RWPE2 (cell line): ENCODE data around the gene MYRF.

Source experiments
- ATAC-seq: fragments of 200-7000 bp; cut with Tn5 transposase; 3 replicates; pipeline ENCODE4 v1.9.1; 2021; ENCODE audit warnings: low read depth
- DNase-seq: peaks from one replicate; pipeline ENCODE4 v3.0.0-alpha.2; 2020; ENCODE audit warnings: low spot score
- H3K27ac ChIP-seq: fragments of 450-650 bp; 2 replicates; pipeline ENCODE4 v1.5.1; 2017; ENCODE audit warnings: mild to moderate bottlenecking; ENCODE audit not compliant: poor library complexity, severe bottlenecking
- H3K27me3 ChIP-seq: fragments of 250-450 bp; sonication (Bioruptor Pico); 2 replicates; pipeline ENCODE4 v1.5.1; 2021; ENCODE audit warnings: mild to moderate bottlenecking, moderate library complexity; ENCODE audit not compliant: insufficient read depth, poor library complexity, severe bottlenecking
- H3K36me3 ChIP-seq: fragments of 250-450 bp; sonication (Bioruptor Pico); 2 replicates; pipeline ENCODE4 v1.5.1; 2020; ENCODE audit warnings: low read depth, mild to moderate bottlenecking, moderate library complexity
- H3K4me1 ChIP-seq: fragments of 250-450 bp; sonication (Bioruptor Pico); 2 replicates; pipeline ENCODE4 v1.5.1; 2021; ENCODE audit warnings: mild to moderate bottlenecking, moderate library complexity; ENCODE audit not compliant: insufficient read depth, poor library complexity, severe bottlenecking
- H3K4me3 ChIP-seq: fragments of 250-450 bp; sonication (Bioruptor Pico); 2 replicates; pipeline ENCODE4 v1.5.1; 2021; ENCODE audit warnings: mild to moderate bottlenecking, moderate library complexity; ENCODE audit not compliant: severe bottlenecking
- H3K9me3 ChIP-seq: fragments of 250-450 bp; sonication (Bioruptor Pico); 2 replicates; pipeline ENCODE4 v1.5.1; 2021; ENCODE audit warnings: mild to moderate bottlenecking, moderate library complexity; ENCODE audit not compliant: severe bottlenecking
- TF ChIP-seq, protein P1 (sequence below): fragments of 450-650 bp; IDR thresholded peaks from one replicate; pipeline ENCODE4 v1.5.1; 2017; ENCODE audit warnings: mild to moderate bottlenecking, moderate library complexity; ENCODE audit not compliant: poor library complexity, severe bottlenecking

Gene MYRF

DNA sequence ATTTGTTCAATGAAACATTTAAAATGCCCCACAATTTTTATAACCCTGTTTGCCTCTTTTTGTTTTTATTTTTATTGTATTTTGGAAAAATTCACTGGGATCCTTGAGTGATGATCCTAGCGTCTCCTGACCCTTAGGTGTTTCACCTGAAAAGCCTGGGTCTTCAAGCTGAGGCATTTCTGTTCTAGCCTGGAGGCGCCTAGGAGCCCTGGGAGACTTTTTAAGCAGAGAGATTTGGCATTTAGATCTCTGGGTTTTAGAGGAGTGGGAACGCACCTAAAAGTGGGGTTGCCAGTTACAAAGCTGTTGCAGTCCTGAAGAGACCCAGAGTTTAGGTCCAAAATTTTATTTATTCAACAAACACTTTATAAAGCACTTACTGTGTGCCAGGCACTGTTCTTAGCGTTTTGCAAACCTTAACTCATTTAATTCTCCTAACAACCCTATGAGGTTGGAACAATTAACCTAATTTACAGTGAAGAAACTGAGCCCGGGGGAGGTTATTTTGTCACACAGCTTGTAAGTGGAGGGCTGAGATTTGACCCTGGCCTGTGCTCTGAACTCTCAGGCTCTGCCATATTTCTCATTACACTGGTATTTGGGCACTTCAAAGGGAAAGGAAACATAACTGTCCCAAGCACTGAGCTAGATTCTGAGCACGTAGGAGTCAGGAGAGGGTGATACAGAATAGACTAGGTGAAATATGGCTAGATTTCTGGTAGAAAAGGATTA is 65.2 kb downstream of the MYRF start:
- no peak for DNase-seq
- H3K27ac ChIP-seq, result peak overlapping the region; percentile 92

DNA sequence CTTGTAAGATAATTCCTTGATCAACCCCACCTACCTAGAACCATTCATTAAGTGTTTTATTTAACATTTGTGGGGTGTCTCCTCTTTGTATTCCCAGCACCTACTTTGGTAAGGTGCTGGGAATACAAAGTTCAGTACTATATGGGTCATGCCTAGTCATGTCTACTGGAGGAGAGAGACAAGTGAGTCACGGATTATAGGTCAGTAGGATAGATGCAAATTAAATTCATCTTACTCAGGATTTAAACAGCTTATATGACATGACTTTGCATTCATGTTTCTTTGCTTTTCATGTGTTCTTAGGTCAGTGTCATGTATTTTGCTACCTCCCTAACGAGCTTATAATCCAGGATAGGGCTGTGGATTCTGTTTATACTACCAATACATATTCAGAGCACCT is 67.7 kb downstream of the MYRF start:
- Histone ChIP-seq H3K27me3 (no peaks in the 10 kb centered on the region), H3K9me3 (no peaks in the 10 kb centered on the region), H3K4me1 (peaks cover 30% of the 10 kb centered on the region), H3K27ac (peak overlapping the region; percentile 92), H3K4me3 (no peak overlapping the region), H3K36me3 (peaks cover 6% of the 10 kb centered on the region)
- TF ChIP-seq, protein P1, sequence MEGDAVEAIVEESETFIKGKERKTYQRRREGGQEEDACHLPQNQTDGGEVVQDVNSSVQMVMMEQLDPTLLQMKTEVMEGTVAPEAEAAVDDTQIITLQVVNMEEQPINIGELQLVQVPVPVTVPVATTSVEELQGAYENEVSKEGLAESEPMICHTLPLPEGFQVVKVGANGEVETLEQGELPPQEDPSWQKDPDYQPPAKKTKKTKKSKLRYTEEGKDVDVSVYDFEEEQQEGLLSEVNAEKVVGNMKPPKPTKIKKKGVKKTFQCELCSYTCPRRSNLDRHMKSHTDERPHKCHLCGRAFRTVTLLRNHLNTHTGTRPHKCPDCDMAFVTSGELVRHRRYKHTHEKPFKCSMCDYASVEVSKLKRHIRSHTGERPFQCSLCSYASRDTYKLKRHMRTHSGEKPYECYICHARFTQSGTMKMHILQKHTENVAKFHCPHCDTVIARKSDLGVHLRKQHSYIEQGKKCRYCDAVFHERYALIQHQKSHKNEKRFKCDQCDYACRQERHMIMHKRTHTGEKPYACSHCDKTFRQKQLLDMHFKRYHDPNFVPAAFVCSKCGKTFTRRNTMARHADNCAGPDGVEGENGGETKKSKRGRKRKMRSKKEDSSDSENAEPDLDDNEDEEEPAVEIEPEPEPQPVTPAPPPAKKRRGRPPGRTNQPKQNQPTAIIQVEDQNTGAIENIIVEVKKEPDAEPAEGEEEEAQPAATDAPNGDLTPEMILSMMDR, result no peak
- DNase-seq, result no peak
- peak; percentile 59 for ATAC-seq

More for the DNA sequence above, 65.2 kb downstream of the MYRF start:
- Histone ChIP-seq H3K27me3 (no peaks in the 10 kb centered on the region), H3K4me1 (peaks cover 38% of the 10 kb centered on the region), H3K9me3 (no peaks in the 10 kb centered on the region), H3K4me3 (peak overlapping the region; percentile 67), H3K36me3 (peaks cover 25% of the 10 kb centered on the region)
- TF ChIP-seq, protein P1, result no peak
- no peak for ATAC-seq

DNA sequence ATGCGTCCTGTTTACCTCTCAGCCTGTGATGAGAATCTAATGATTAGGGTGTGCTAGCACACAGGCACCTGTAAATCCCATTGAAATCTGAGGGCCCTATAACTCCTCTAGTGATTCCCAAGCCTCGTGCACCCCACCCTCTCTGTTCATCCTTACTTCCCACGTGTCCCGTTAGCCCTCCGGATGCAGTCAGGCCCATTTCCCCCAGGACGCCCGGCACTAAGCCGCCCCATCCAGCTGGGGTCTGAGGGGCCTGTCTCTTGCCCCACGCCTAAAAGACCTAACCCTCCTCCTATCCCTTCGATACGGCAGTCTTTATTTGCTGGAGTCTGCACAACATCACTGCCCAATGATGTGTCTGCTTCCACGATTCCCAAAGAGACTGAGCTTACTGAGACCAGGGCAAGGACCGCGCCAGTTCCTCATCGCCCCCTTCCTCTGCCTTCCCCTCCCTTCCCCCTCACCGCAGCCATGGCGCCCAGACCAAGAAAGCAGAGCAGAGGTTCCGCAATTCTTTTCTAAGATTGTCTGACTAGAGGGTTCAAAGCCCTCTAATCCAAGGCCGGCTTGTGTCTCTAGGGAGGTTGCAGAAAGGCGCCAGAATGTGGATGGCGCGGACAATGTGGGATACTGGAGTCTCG is 74.6 kb downstream of the MYRF start:
- ATAC-seq, result no peak
- Histone ChIP-seq H3K4me3 (peak overlapping the region; percentile 54), H3K27ac (peak overlapping the region; percentile 76), H3K9me3 (no peaks in the 10 kb centered on the region), H3K27me3 (no peaks in the 10 kb centered on the region), H3K36me3 (peaks cover 31% of the 10 kb centered on the region), H3K4me1 (peaks cover 11% of the 10 kb centered on the region)
- TF ChIP-seq, protein P1, result no peak
- DNase-seq, result no peak

DNA sequence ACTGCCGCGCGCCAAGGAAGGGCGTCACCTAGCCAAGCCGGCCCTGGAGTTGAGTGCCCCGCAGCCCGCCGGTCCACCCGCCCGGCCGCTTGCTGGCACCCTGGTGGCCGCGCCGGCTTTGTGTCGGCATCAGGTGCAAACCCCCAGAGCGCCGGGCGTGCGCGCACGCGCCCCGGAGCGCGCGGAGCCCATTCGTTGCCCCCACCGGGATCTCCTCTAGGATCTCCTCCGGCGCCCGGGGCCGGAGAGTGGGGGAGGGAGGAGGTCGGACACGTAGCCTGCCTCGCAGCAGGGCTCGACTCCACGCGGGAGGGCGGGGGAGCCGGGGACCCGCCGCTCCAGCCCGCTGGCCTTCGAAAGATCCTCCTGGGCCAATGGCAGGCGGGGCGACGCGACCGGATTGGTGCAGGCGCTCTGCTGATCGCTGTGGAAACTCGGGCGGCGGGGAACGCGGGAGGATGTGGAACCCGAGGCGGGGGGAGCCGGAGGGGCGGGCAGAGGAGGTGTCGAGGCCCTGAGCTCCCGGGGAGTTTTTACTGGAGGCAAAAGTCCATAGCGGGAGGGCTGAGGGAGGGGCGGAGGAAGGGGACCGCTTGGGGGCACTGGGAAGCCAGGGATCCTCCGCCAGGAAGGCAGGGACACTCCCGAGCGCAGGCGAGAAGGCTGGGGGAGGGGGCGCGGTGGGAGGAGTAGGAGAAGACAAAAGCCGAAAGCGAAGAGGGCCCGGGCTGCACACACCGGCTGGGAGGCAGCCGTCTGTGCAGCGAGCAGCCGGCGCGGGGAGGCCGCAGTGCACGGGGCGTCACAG is 75.3 kb downstream of the MYRF start, which contains the start of gene FADS2:
FADS2 (plus strand) TSS at position 730 of the 808 bp plus-strand sequence. CDS start 91 bp downstream, outside the sequence.
- Histone ChIP-seq H3K27ac (peak within 1 kb of the TSS; percentile 76), H3K9me3 (no peaks in the 10 kb centered on the region), H3K4me3 (peak within 1 kb of the TSS; percentile 54), H3K36me3 (peaks cover 39% of the 10 kb centered on the region), H3K27me3 (no peaks in the 10 kb centered on the region), H3K4me1 (peaks cover 11% of the 10 kb centered on the region)
- ATAC-seq, result peak; percentile 80
- TF ChIP-seq, protein P1, result no peak
- DNase-seq, result peak; percentile 97
